Activated T-cell treated with anti-CD3 and anti-CD28 coated beads, Interleukin-2, amount 50 U/mL, for 24 hours (primary cell): ENCODE measurements around the gene KHDC4.

Experiments
- DNase-seq: peaks from one replicate; pipeline ENCODE4 v3.0.0-alpha.2; 2020
- H3K27ac Mint-ChIP-seq: 2 replicates; pipeline ENCODE4 v1.8.0; 2020; ENCODE audit warnings: mild to moderate bottlenecking, mixed read lengths
- H3K27me3 Mint-ChIP-seq: 2 replicates; pipeline ENCODE4 v1.8.0; 2020; ENCODE audit warnings: mixed read lengths
- H3K36me3 Mint-ChIP-seq: 2 replicates; pipeline ENCODE4 v1.8.0; 2020; ENCODE audit warnings: low read depth, mixed read lengths
- H3K4me1 Mint-ChIP-seq: 2 replicates; pipeline ENCODE4 v1.8.0; 2020; ENCODE audit warnings: low read depth, mixed read lengths
- H3K4me3 Mint-ChIP-seq: 2 replicates; pipeline ENCODE4 v1.8.0; 2020; ENCODE audit warnings: mild to moderate bottlenecking, moderate library complexity, mixed read lengths
- H3K9me3 Mint-ChIP-seq: 2 replicates; pipeline ENCODE4 v1.8.0; 2020; ENCODE audit warnings: mixed read lengths

The KHDC4 gene

GRCh38 chr1:155934097-155934935 lies at the start of gene KHDC4:
Gene KHDC4 (minus strand): TSS chr1:155934413. CDS start chr1:155934373, 40 bp downstream.
- peaks cover 4% of the 10 kb centered on the region for H3K36me3 Mint-ChIP-seq

GRCh38 chr1:155983191-155984024 lies 49.2 kb upstream of the KHDC4 start:
- no peak for DNase-seq
- peaks cover 15% of the 10 kb centered on the region for H3K36me3 Mint-ChIP-seq
- no peaks in the 10 kb centered on the region for H3K27me3 Mint-ChIP-seq
- H3K9me3 Mint-ChIP-seq = no peaks in the 10 kb centered on the region
- peak overlapping the region; percentile 98 for H3K27ac Mint-ChIP-seq
- no peak overlapping the region for H3K4me3 Mint-ChIP-seq
- H3K4me1 Mint-ChIP-seq = peaks cover 43% of the 10 kb centered on the region

More at GRCh38 chr1:155934097-155934935, at the start of gene KHDC4:
- Mint-ChIP-seq H3K4me1 (peaks cover 37% of the 10 kb centered on the region), H3K4me3 (no peak within 1 kb of the TSS), H3K27me3 (no peaks in the 10 kb centered on the region), H3K27ac (no peak within 1 kb of the TSS), H3K9me3 (no peaks in the 10 kb centered on the region)
- DNase-seq = peak; percentile 91

- DNase-seq = no peak
- H3K27me3 Mint-ChIP-seq = no peaks in the 10 kb centered on the region
- H3K4me1 Mint-ChIP-seq = peaks cover 43% of the 10 kb centered on the region
- H3K36me3 Mint-ChIP-seq = peaks cover 26% of the 10 kb centered on the region
- peak overlapping the region; percentile 87 for H3K4me3 Mint-ChIP-seq
- H3K9me3 Mint-ChIP-seq = no peaks in the 10 kb centered on the region
- peak overlapping the region; percentile 98 for H3K27ac Mint-ChIP-seq
These were observed 47.9 kb upstream of the KHDC4 start for GRCh38 chr1:155982106-155982505.

- H3K4me1 Mint-ChIP-seq = peaks cover 47% of the 10 kb centered on the region
- peaks cover 32% of the 10 kb centered on the region for H3K36me3 Mint-ChIP-seq
- H3K9me3 Mint-ChIP-seq = no peaks in the 10 kb centered on the region
- no peak for DNase-seq
- peak overlapping the region; percentile 87 for H3K4me3 Mint-ChIP-seq
- no peaks in the 10 kb centered on the region for H3K27me3 Mint-ChIP-seq
- H3K27ac Mint-ChIP-seq = peak overlapping the region; percentile 98
These were observed 47.3 kb upstream of the KHDC4 start for GRCh38 chr1:155981266-155982088.

GRCh38 chr1:155979597-155980343 lies 45.6 kb upstream of the KHDC4 start:
- Mint-ChIP-seq H3K4me3 (peak overlapping the region; percentile 87), H3K36me3 (peaks cover 49% of the 10 kb centered on the region), H3K9me3 (no peaks in the 10 kb centered on the region), H3K4me1 (peaks cover 64% of the 10 kb centered on the region), H3K27me3 (no peaks in the 10 kb centered on the region), H3K27ac (peak overlapping the region; percentile 98)
- no peak for DNase-seq

GRCh38 chr1:155978973-155979429 lies 44.8 kb upstream of the KHDC4 start:
- peak; percentile 50 for DNase-seq
- peak overlapping the region; percentile 87 for H3K4me3 Mint-ChIP-seq
- no peaks in the 10 kb centered on the region for H3K9me3 Mint-ChIP-seq
- H3K4me1 Mint-ChIP-seq = peaks cover 72% of the 10 kb centered on the region
- H3K27ac Mint-ChIP-seq = peak overlapping the region; percentile 98
- H3K27me3 Mint-ChIP-seq = no peaks in the 10 kb centered on the region
- H3K36me3 Mint-ChIP-seq = peaks cover 57% of the 10 kb centered on the region

GRCh38 chr1:155978325-155978972 lies 44.2 kb upstream of the KHDC4 start, which contains the start of gene ARHGEF2:
Gene ARHGEF2 (minus strand): TSS chr1:155978547. CDS start chr1:155978427, 120 bp downstream.
- Mint-ChIP-seq H3K4me1 (peaks cover 76% of the 10 kb centered on the region), H3K27me3 (no peaks in the 10 kb centered on the region)
- DNase-seq = peak; percentile 87

GRCh38 chr1:155977690-155978324 lies 43.6 kb upstream of the KHDC4 start:
- Mint-ChIP-seq H3K4me3 (peak overlapping the region; percentile 87), H3K36me3 (peaks cover 67% of the 10 kb centered on the region), H3K27ac (peak overlapping the region; percentile 98), H3K27me3 (no peaks in the 10 kb centered on the region), H3K4me1 (peaks cover 76% of the 10 kb centered on the region), H3K9me3 (no peaks in the 10 kb centered on the region)
- peak; percentile 78 for DNase-seq

More at GRCh38 chr1:155978325-155978972, 44.2 kb upstream of the KHDC4 start, which contains the start of gene ARHGEF2:
- no peaks in the 10 kb centered on the region for H3K9me3 Mint-ChIP-seq
- peak within 1 kb of the TSS; percentile 87 for H3K4me3 Mint-ChIP-seq
- H3K36me3 Mint-ChIP-seq = peaks cover 61% of the 10 kb centered on the region
- peak within 1 kb of the TSS; percentile 98 for H3K27ac Mint-ChIP-seq

- Mint-ChIP-seq H3K27me3 (no peaks in the 10 kb centered on the region), H3K9me3 (no peaks in the 10 kb centered on the region), H3K27ac (peak overlapping the region; percentile 98), H3K4me1 (peaks cover 78% of the 10 kb centered on the region), H3K36me3 (peaks cover 74% of the 10 kb centered on the region), H3K4me3 (peak overlapping the region; percentile 87)
- DNase-seq = peak; percentile 58
These were observed 42.9 kb upstream of the KHDC4 start for GRCh38 chr1:155976913-155977689.

GRCh38 chr1:155976062-155976912 lies 42.1 kb upstream of the KHDC4 start:
- peak; percentile 68 for DNase-seq
- H3K36me3 Mint-ChIP-seq = peaks cover 74% of the 10 kb centered on the region
- H3K4me1 Mint-ChIP-seq = peaks cover 77% of the 10 kb centered on the region
- no peaks in the 10 kb centered on the region for H3K27me3 Mint-ChIP-seq
- no peaks in the 10 kb centered on the region for H3K9me3 Mint-ChIP-seq
- H3K27ac Mint-ChIP-seq = peak overlapping the region; percentile 98
- H3K4me3 Mint-ChIP-seq = peak overlapping the region; percentile 87

GRCh38 chr1:155975375-155976061 lies 41.3 kb upstream of the KHDC4 start:
- Mint-ChIP-seq H3K9me3 (no peaks in the 10 kb centered on the region), H3K27ac (peak overlapping the region; percentile 98), H3K4me3 (peak overlapping the region; percentile 87), H3K27me3 (no peaks in the 10 kb centered on the region), H3K36me3 (peaks cover 82% of the 10 kb centered on the region), H3K4me1 (peaks cover 77% of the 10 kb centered on the region)
- DNase-seq = no peak
